BE2C (cell line): ENCODE data around the gene AMFR.

Experiments used
- DNase-seq: peaks from one replicate; pipeline ENCODE4 v3.0.0-alpha.2; 2020
- H3K27me3 ChIP-seq: fragments of 250-450 bp; sonication (Bioruptor Pico); 2 replicates; pipeline ENCODE4 v1.5.1; 2020; ENCODE audit warnings: mild to moderate bottlenecking
- H3K36me3 ChIP-seq: fragments of 250-450 bp; sonication (Bioruptor Pico); 2 replicates; pipeline ENCODE4 v1.5.1; 2020; ENCODE audit warnings: mild to moderate bottlenecking
- H3K4me1 ChIP-seq: fragments of 250-450 bp; sonication (Bioruptor Pico); 2 replicates; pipeline ENCODE4 v1.5.1; 2020
- H3K4me3 ChIP-seq: 2 replicates; pipeline ENCODE4 v1.5.1; 2011; ENCODE audit warnings: low read depth, low read length
- H3K9me3 ChIP-seq: fragments of 250-450 bp; sonication (Bioruptor Pico); 2 replicates; pipeline ENCODE4 v1.5.1; 2020
- CTCF ChIP-seq: IDR thresholded peaks from 2 replicates; pipeline ENCODE4 v1.5.1; 2012; ENCODE audit warnings: mild to moderate bottlenecking, low read depth, low read length

AMFR gene

GRCh38 chr16:56436258-56436657, 10.9 kb upstream of the AMFR start:
- Histone ChIP-seq H3K4me3 (no peak overlapping the region), H3K36me3 (peaks cover 56% of the 10 kb centered on the region), H3K4me1 (no peaks in the 10 kb centered on the region), H3K27me3 (no peaks in the 10 kb centered on the region), H3K9me3 (no peaks in the 10 kb centered on the region)
- no peak for TF ChIP-seq CTCF
- DNase-seq, result no peak

GRCh38 chr16:56428091-56428490, 2.7 kb upstream of the AMFR start:
- peaks cover 23% of the 10 kb centered on the region for H3K36me3 ChIP-seq
- H3K4me1 ChIP-seq, result peaks cover 7% of the 10 kb centered on the region
- H3K9me3 ChIP-seq, result no peaks in the 10 kb centered on the region
- no peaks in the 10 kb centered on the region for H3K27me3 ChIP-seq
- no peak for TF ChIP-seq CTCF
- no peak overlapping the region for H3K4me3 ChIP-seq
- DNase-seq, result no peak

- Histone ChIP-seq H3K4me1 (peaks cover 7% of the 10 kb centered on the region), H3K36me3 (peaks cover 16% of the 10 kb centered on the region), H3K27me3 (no peaks in the 10 kb centered on the region), H3K9me3 (no peaks in the 10 kb centered on the region), H3K4me3 (no peak overlapping the region)
- TF ChIP-seq CTCF, result no peak
- DNase-seq, result no peak
These were observed 1.2 kb upstream of the AMFR start for GRCh38 chr16:56426585-56426984.

- Histone ChIP-seq H3K36me3 (peaks cover 3% of the 10 kb centered on the region; the same call in 1 of the 2 replicates), H3K27me3 (no peaks in the 10 kb centered on the region), H3K4me1 (peaks cover 7% of the 10 kb centered on the region), H3K4me3 (peak overlapping the region; percentile 80), H3K9me3 (no peaks in the 10 kb centered on the region)
- DNase-seq, result peak; percentile 53
- TF ChIP-seq CTCF, result no peak
These were observed 430 bp downstream of the AMFR start for GRCh38 chr16:56424791-56425438.

- H3K4me1 ChIP-seq, result peaks cover 7% of the 10 kb centered on the region
- H3K4me3 ChIP-seq, result peak overlapping the region; percentile 80
- no peaks in the 10 kb centered on the region for H3K27me3 ChIP-seq
- TF ChIP-seq CTCF, result no peak
- no peaks in the 10 kb centered on the region for H3K9me3 ChIP-seq
- no peak for DNase-seq
- H3K36me3 ChIP-seq, result peaks cover 3% of the 10 kb centered on the region; the same call in 1 of the 2 replicates
These were observed 961 bp downstream of the AMFR start for GRCh38 chr16:56424404-56424764.

GRCh38 chr16:56423584-56424403, 1.6 kb downstream of the AMFR start:
- no peak for DNase-seq
- no peak for TF ChIP-seq CTCF
- H3K4me1 ChIP-seq, result peaks cover 7% of the 10 kb centered on the region

More at GRCh38 chr16:56423584-56424403, 1.6 kb downstream of the AMFR start:
- Histone ChIP-seq H3K27me3 (no peaks in the 10 kb centered on the region), H3K36me3 (peaks cover 3% of the 10 kb centered on the region; the same call in 1 of the 2 replicates), H3K4me3 (peak overlapping the region; percentile 80), H3K9me3 (no peaks in the 10 kb centered on the region)
